GM21529 (cell line): ENCODE measurements around the gene KNDC1.

Experiments used
- ATAC-seq: cut with Tn5 transposase; IDR thresholded peaks from one replicate; pipeline ENCODE4 v1.9.1; 2021; ENCODE audit not compliant: unreplicated experiment

Gene KNDC1

DNA sequence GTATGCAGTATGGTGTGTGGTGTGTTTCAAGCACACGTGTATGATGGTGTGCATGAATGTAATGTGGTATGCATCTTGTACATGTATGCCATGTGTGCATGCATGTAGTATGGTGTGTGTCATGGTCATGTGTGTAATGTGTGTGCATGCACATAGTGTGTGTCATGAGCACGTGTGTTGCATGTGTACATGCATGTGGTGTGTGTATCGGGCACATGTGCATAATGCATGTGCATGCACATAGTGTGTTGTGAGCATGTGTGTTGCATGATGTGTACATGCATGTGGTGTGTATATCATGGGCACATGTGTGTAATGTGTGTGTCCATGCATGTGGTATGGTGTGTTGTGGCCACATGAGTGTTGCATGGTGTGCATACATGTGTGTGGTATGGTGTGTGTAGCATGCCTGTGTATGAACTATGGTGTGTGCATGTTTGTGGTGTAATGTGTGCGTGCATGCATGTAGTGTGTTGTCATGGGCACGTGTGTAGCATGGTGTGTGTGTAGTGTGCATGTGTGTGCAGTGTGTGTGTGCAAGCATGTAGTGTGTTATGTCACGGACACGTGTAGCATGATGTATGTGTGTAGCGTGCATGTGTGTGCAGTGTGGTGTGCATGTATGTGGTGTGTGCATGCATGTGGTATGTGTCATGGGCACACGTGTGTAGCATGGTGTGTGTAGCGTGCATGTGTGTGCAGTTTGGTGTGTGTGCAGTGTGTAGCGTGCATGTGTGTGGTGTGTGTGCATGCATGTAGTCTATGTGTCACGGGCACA is 17.6 kb downstream of the KNDC1 start:
- ATAC-seq = no peak

- ATAC-seq = no peak
Measured at GRCh38 chr10:133178357-133179127, 18.5 kb downstream of the KNDC1 start.

DNA sequence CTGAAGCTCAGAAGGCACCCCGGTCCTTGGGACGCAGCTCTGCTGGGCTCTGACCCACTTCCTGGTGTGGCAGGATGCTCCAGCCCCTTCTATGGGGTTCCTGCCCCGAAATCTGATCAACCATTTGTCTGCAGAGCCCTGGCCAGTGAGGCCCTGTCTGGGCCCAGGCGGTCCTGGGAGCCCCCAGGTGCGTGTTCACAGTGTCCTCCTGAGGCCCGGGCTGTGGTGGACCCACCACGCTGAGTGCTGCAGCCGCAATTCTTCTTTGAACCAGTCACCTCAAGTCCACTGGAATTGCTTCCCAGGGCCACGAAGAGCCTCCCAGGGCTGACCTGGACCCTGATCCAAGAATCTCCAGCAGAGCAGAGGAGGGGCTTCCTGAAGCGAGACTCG is 19.1 kb downstream of the KNDC1 start:
- ATAC-seq = no peak

DNA sequence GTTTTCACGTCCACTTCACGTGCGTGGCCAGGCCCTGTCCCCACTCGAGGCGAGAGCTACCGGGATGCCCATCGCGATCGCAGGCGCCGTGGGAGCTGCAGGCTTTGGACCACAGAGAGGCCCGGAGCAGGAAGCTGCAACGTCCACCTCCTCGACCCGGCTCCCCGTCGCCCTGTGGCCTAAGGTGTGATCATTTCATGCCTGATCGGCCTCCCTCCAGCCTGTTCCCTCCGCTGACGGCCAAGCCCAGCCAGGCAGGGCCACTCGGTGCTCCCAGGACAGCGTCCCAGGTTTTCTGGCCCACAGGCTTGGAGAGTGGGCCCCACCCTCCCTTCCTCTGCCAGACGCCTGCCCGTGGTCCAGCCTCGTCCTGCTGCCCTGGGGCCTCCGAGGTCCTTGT is 19.6 kb downstream of the KNDC1 start:
- ATAC-seq = no peak

GRCh38 chr10:133180192-133180964 is 20.4 kb downstream of the KNDC1 start:
- ATAC-seq = no peak

- no peak for ATAC-seq
Measured at GRCh38 chr10:133180965-133181639, 21.1 kb downstream of the KNDC1 start.

- no peak for ATAC-seq
Measured at GRCh38 chr10:133182190-133182589, 22.2 kb downstream of the KNDC1 start.

DNA sequence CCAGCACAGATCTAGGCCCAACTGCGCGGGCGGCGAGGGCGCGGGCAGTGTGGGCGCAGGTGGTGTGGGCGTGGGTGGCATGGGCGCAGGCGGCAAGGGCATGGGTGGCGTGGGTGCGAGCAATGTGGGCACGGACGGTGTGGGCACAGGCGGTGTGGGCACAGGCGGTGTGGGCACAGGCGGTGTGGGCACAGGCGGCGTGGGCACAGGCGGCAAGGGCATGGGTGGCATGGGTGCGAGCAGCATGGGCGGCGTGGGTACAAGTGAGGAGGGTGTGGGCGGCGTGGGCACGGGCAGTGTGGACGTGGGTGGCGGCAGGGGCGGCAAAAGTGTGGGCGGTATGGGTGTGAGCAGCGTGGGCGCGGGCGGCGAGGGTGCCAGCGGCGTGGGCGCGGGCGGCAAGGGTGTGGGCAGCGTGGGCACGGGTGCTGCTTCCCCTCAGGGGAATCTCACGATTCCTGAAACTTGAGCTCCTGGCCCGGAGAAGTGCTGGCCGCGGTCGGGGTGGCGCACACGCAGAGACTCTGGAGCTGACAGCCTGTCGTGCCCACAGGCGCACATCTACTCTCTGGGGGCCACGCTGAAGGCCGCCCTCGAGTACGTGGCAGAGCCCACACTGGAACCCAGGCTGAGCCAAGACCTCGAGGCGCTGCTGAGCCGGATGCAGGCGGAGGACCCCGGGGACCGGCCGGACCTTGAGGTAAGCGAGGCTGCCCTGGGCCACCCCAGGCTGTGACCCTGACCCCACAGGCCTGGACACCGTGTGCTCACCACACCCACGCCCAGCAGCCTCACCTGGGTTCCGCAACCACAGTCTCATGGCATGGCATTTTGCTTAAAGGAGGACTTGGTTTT is 23.0 kb downstream of the KNDC1 start:
- ATAC-seq = no peak

DNA sequence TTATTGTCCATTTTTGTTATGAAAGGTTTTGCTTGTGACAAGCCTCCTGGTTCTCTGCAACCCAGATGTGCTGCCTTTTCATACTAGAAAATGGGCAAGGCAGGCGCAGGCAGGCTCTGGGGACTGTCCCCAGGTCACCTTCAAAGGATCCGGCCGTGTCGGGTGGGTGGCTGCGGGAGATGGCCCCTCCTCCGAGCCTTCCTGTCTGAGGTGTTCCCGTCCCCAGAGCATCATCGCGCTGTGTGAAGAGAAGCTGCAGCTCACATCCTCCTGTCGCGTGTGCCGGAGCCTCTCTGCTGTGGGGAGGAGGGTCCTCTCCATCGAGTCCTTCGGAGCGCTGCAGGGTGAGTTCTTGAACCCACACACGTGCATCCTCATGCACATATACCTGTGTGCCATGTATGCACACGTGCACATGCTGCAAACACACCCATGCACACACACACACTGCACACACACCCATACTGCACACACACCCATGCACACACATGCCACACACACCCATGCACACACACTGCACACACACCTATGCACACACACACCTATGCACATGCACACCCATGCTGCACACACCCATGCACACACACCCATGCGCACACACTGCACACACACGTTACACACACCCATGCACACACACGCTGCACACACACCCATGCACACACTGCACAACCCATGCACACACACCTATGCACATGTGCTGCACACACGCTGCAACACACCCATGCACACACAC is 23.8 kb downstream of the KNDC1 start:
- no peak for ATAC-seq

DNA sequence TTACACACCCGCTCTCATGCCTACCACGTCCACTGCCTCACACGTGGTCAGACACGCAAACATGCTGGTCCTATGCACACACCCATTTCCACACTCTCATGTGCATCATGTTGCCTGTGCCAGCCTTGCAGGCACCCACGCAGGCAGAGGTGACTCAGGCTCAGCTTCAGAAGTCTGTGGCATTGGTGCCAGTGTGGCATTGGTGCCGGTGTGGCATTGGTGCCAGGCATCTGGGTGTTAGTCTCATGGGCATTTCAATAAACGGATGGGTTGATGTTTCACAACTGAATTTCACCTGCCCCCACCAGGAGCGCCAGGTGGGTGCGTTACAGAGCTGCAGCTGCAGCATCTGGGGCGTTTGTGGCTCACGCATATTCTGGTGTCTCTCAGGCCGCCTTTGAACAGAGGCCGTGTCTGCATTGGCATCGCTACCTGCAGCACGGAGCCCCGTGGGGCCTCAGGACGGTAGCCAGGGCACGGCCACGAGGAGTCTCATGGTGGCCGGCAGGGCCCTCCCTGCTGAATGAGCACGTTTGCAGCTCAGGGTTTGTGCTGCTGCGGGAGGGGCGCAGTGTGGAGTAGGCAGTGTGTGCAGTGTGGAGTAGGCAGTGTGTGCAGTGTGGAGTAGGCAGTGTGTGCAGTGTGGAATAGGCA is 24.7 kb downstream of the KNDC1 start:
- ATAC-seq = no peak

GRCh38 chr10:133185421-133185820 is 25.4 kb downstream of the KNDC1 start:
- no peak for ATAC-seq

DNA sequence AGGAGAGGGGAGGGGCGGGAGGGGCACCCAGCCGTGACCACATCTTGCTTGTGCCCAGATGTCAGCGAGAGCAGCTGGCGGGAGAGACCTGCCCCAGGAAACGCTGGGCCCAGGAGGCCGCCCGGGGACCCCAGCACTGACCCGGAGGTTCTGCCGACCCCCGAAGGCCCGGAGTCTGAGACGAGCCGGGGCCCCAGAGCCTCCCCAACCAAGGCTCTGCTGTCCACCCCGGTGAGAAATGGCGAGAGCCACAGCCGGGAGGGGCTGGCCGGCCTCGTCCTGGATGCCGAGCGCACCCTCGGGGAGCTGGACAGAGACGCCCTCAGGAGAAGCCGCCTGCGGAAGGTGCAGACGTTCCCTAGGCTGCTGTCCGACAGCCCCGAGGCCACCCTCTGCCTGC is 25.9 kb downstream of the KNDC1 start:
- ATAC-seq = no peak

DNA sequence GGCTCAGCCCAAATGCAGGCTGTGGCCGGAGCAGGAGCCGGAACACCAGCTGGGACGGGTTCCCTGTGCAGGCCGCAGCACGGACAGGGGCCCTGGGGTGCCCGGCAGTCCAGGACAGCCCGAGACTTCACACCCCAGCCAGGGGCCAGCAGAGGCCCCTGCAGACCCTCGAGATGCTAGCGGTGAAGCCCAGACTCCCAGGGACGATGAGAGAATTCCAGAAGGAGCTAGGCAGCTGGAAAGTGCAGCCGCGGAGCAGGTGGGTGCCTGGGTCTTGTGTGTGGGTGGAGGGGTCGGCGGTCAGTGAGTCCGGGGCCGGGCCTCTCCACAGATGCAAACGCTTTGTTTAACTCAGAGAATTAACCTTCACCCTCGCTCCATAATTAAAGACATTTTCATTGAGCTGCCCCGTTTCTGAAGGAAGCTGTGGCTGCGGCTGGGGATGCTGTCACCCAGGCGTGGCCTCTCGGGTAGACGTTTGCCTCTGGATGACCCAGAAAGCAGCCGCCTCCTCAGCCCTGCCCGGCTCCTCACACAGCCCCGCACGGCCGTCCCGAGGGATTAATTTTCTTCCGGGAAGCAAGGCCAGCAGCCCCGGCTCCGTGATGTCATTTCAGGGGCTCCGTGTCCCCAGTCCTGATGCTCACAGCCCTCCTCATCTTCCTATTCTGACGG is 26.5 kb downstream of the KNDC1 start:
- no peak for ATAC-seq

GRCh38 chr10:133187091-133187905 is 27.3 kb downstream of the KNDC1 start:
- no peak for ATAC-seq

DNA sequence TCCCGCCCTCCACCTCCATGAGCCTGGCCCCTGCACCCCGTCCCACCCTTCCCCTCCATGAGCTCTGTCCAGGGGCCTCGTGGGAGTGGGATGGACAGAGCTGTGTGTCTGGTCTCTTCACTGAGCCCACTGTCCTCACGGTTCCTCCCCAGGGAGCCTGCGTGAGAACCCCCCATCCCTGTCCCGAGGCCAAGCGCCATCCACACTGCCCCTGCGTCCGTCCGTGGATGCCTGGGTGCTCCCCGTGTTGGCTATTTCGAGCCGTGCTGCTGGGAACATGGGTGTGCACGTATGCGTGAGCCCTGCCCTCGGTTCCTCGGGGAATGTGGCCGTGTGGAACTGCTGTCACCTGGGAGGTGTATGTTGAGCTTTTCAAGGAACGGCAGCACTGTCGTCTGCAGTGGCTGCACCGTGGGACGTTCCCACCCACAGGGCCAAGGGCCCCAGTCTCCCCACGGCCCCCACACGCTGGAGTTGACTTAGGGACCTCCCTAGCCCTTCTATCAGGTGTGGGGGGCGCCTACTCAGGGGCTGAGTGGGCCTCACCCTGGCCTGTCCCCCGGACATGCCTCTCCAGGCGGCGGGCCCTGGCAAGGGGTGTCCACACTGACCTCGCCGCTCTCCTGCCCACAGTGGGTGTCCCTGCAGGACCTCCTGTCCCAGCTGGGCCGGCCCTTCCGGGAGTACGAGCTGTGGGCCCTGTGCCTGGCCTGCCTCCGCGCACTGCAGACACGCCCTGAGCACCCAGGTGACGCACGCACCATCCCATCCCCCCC is 28.1 kb downstream of the KNDC1 start:
- no peak for ATAC-seq

GRCh38 chr10:133189256-133189655 is 29.2 kb downstream of the KNDC1 start:
- no peak for ATAC-seq

DNA sequence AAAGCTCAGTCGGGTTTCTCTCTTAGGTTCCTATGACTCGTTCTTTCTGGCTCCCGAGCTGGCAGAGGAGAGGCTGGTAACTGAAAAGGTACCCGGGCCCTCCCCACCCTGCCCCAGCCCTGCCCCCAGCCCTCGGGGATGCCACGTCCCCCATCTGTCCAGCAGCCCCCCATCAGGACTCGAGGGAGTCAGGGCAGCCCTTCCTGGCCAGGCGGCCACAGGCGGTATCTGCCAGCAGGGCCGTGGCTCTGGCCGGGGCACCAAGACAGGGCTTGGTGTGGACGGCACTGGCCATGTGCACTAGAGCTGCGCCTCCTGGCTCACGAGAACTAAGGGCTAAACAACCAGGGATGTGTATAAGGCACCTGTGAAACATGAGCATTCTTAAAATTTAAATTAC is 29.7 kb downstream of the KNDC1 start:
- no peak for ATAC-seq
